A673 (cell line): Measurements from ENCODE around the gene PPP2R5E.

Experiments
- CTCF ChIP-seq: fragments of 300-800, 200-600 bp; sonication (generic); conservative IDR thresholded peaks from 2 replicates; pipeline ENCODE4 v1.5.1; 2017; ENCODE audit warnings: low read depth, mild to moderate bottlenecking, antibody characterized with exemption, low read length, moderate library complexity, mixed read lengths
- EZH2 ChIP-seq: fragments of 200-600 bp; sonication (generic); IDR thresholded peaks from 2 replicates; pipeline ENCODE4 v1.6.1; 2017; ENCODE audit warnings: borderline replicate concordance, low read depth, mild to moderate bottlenecking, mixed read lengths, antibody characterized with exemption, low read length; ENCODE audit not compliant: poor library complexity, severe bottlenecking

- TF ChIP-seq CTCF (no peak), EZH2 (no peak)
Measured at GRCh38 chr14:63517354-63517753, 25.8 kb downstream of the PPP2R5E start.
